ENCODE results near the gene HOXD11. TPM values are rescaled to one million over a fixed set of nuclear protein-coding genes. Genes with fewer than 3 reads are reported as not detected.

The HOXD11 gene
- total RNA-seq, 1 donor from 2014 or later, result not detected

- H3K4me3 Mint-ChIP-seq, result peak overlapping the region; percentile 44
- peak; percentile 73 for DNase-seq (ENCODE audit: low read depth, low spot score)
- H3K27me3 Mint-ChIP-seq (ENCODE audit: low read depth), result peaks cover 96% of the 10 kb centered on the region
- no peak overlapping the region for H3K27ac Mint-ChIP-seq (ENCODE audit: unreplicated experiment)
- peaks cover 3% of the 10 kb centered on the region for H3K36me3 Mint-ChIP-seq (ENCODE audit: low read depth)
- peak; percentile 92 for TF ChIP-seq CTCF (conservative IDR thresholded peaks at IDR 0.05)
- peaks cover 18% of the 10 kb centered on the region for H3K4me1 Mint-ChIP-seq
- H3K9me3 Mint-ChIP-seq, result no peaks in the 10 kb centered on the region
Observed at GRCh38 chr2:176096986-176097819, 9.9 kb upstream of the HOXD11 start.

GRCh38 chr2:176097820-176098365 is 9.2 kb upstream of the HOXD11 start:
- Mint-ChIP-seq H3K27me3 (ENCODE audit: low read depth) (peaks cover 100% of the 10 kb centered on the region), H3K4me3 (peak overlapping the region; percentile 44), H3K27ac (ENCODE audit: unreplicated experiment) (no peak overlapping the region), H3K4me1 (peaks cover 18% of the 10 kb centered on the region), H3K36me3 (ENCODE audit: low read depth) (peaks cover 3% of the 10 kb centered on the region), H3K9me3 (no peaks in the 10 kb centered on the region)
- DNase-seq (ENCODE audit: low read depth, low spot score), result no peak
- TF ChIP-seq CTCF (conservative IDR thresholded peaks at IDR 0.05), result peak; percentile 4

GRCh38 chr2:176098366-176099158 is 8.5 kb upstream of the HOXD11 start:
- Mint-ChIP-seq H3K9me3 (no peaks in the 10 kb centered on the region), H3K36me3 (ENCODE audit: low read depth) (peaks cover 3% of the 10 kb centered on the region), H3K27me3 (ENCODE audit: low read depth) (peaks cover 100% of the 10 kb centered on the region), H3K4me3 (no peak overlapping the region), H3K27ac (ENCODE audit: unreplicated experiment) (no peak overlapping the region), H3K4me1 (peaks cover 15% of the 10 kb centered on the region)
- no peak for TF ChIP-seq CTCF (conservative IDR thresholded peaks at IDR 0.05)
- no peak for DNase-seq (ENCODE audit: low read depth, low spot score)

- DNase-seq (ENCODE audit: low read depth, low spot score), result no peak
- Mint-ChIP-seq H3K36me3 (ENCODE audit: low read depth) (peaks cover 3% of the 10 kb centered on the region), H3K27me3 (ENCODE audit: low read depth) (peaks cover 100% of the 10 kb centered on the region), H3K4me1 (peaks cover 15% of the 10 kb centered on the region), H3K9me3 (no peaks in the 10 kb centered on the region), H3K4me3 (no peak overlapping the region), H3K27ac (ENCODE audit: unreplicated experiment) (no peak overlapping the region)
- no peak for TF ChIP-seq CTCF (conservative IDR thresholded peaks at IDR 0.05)
Observed at GRCh38 chr2:176099159-176099727, 7.8 kb upstream of the HOXD11 start.
